GM20431 (cell line): ENCODE results near the gene TTC9C.

Experiments
- in situ Hi-C: fragments of 300-500 bp; cut with MseI, MboI; formaldehyde crosslinking; loops from one replicate; pipeline ENCODE4 v1.15.0; 2020; ENCODE audit warnings: low sequenced_read_pairs; ENCODE audit not compliant: unreplicated experiment

Gene TTC9C

GRCh38 chr11:62787005-62787759, 58.9 kb downstream of the TTC9C start, which contains the start of gene TMEM179B:
TSS of gene TMEM179B (plus strand) at chr11:62787402. CDS start at chr11:62787432, 30 bp downstream.
- in situ Hi-C loops: loop anchor here (10.0 kb wide), 1 partner anchor 78 kb away; no protein-coding TSS in a partner anchor
